Right cardiac atrium (tissue), 5 donors: ENCODE data around the gene OSTF1. TPM values are rescaled to one million over a fixed set of nuclear protein-coding genes. Genes with fewer than 3 reads are reported as not detected.
A peak's percentile ranks its signal among the peaks of the same experiment; 100 is the strongest.

Source experiments
- ATAC-seq, 2 donors: fragments of 200-7000 bp; cut with Tn5 transposase; one replicate each; pipeline versions ENCODE4 v1.8.0 to v1.9.1; 2020; ENCODE audit warnings: moderate library complexity in 2 of 2, mild to moderate bottlenecking in 1 of 2
- DNase-seq, 3 donors: peaks; one replicate each; pipeline ENCODE4 v3.0.0-alpha.2; 2020
- H3K27ac ChIP-seq: one replicate; pipeline ENCODE4 v1.5.1; 2013; ENCODE audit warnings: mild to moderate bottlenecking, low read length, control low read depth, moderate library complexity
- H3K27me3 ChIP-seq: one replicate; pipeline ENCODE4 v1.6.1; 2013; ENCODE audit not compliant: control insufficient read depth, insufficient read depth
- H3K4me1 ChIP-seq: one replicate; pipeline ENCODE4 v1.6.1; 2013; ENCODE audit warnings: low read length; ENCODE audit not compliant: control insufficient read depth, insufficient read depth
- H3K4me3 ChIP-seq: one replicate; pipeline ENCODE4 v1.5.1; 2013; ENCODE audit warnings: low read length, control low read depth
- H3K9me3 ChIP-seq: one replicate; pipeline ENCODE4 v1.6.1; 2013; ENCODE audit warnings: low read length; ENCODE audit not compliant: control insufficient read depth
- WGBS: extraction: QIAGEN DNeasy Blood & Tissue Kit; methylation state at CpG from one replicate; pipeline ENCODE4 v1.1.7; 2013; 5-methylcytosine and 5-hydroxymethylcytosine counted together
- intact Hi-C, 4 donors: fragments of 100-400 bp; cut with DNase I; formaldehyde crosslinking; loops; one replicate each; pipeline versions ENCODE4 v1.11.0 to v1.14.0; 2022 to 2023
- polyA plus RNA-seq: library from polyadenylated mRNA; stranded (reverse); fragments of 200-250 nt; gene quantifications from one replicate; pipeline ENCODE4 v1.2.3, GENCODE V29; 2013
- total RNA-seq, 4 donors: library from RNA; stranded (reverse); fragmentation: NEBNext Ultra II Directional; extraction: Animal tissue kit (Norgen Biotek cat#: 25700); gene quantifications; one replicate each; pipeline ENCODE4 v1.2.1, GENCODE V29; 2021
- donor health status: healthy with polysubstance abuse.
- donor health status: DM: no; HTN: yes; CAD: no.
- donor health status: DM: no; HTN: no; CAD: no.
- donor health status: DM: no; HTN: yes; CAD: no; lungs with severe emphysema.
- donor health status: DM: yes; HTN: yes; CAD: no.

Gene OSTF1
- total and polyA plus RNA-seq, 5 donors, result 26.4 to 35.2 (median 30.1) TPM

GRCh38 chr9:75085640-75086039, 2.7 kb upstream of the OSTF1 start:
- no peak for DNase-seq
- Histone ChIP-seq H3K27ac (no peak overlapping the region), H3K4me3 (no peak overlapping the region), H3K27me3 (no peaks in the 10 kb centered on the region), H3K9me3 (no peaks in the 10 kb centered on the region), H3K4me1 (peaks cover 5% of the 10 kb centered on the region)
- WGBS, result 88% methylated on average over 1 of the region's 1 CpG
- no peak for ATAC-seq
- intact Hi-C loops, result loop anchor here in 1 of 4 donors (10.0 kb wide), 1 partner anchor 919 kb away; no protein-coding TSS in a partner anchor

GRCh38 chr9:75086541-75087288, 1.6 kb upstream of the OSTF1 start:
- DNase-seq (peak in 2 of 3 donors; percentile 42 to 73), ATAC-seq (no peak)
- Histone ChIP-seq H3K4me1 (peaks cover 5% of the 10 kb centered on the region), H3K4me3 (peak overlapping the region; percentile 97), H3K27ac (peak overlapping the region; percentile 75), H3K9me3 (no peaks in the 10 kb centered on the region), H3K27me3 (no peaks in the 10 kb centered on the region)
- 45% methylated on average over 16 of the region's 16 CpGs for WGBS
- intact Hi-C loops, result loop anchor here in 1 of 4 donors (10.0 kb wide), 1 partner anchor 918 kb away; no protein-coding TSS in a partner anchor

GRCh38 chr9:75087289-75087823, 958 bp upstream of the OSTF1 start:
- intact Hi-C loops, result loop anchor here in 1 of 4 donors (10.0 kb wide), 1 partner anchor 917 kb away; no protein-coding TSS in a partner anchor
- peak in 1 of 3 donors; percentile 43 for DNase-seq
- WGBS, result 8% methylated on average over 20 of the region's 20 CpGs

GRCh38 chr9:75088646-75089372, 495 bp downstream of the OSTF1 start:
- Histone ChIP-seq H3K4me1 (peaks cover 5% of the 10 kb centered on the region), H3K9me3 (no peaks in the 10 kb centered on the region), H3K27me3 (no peaks in the 10 kb centered on the region), H3K4me3 (peak overlapping the region; percentile 97), H3K27ac (peak overlapping the region; percentile 99)
- under 1% methylated on average over 43 of the region's 43 CpGs for WGBS
- intact Hi-C loops, result loop anchor here in 1 of 4 donors (10.0 kb wide), 1 partner anchor 916 kb away; no protein-coding TSS in a partner anchor
- peak; percentile 15 to 50 for ATAC-seq
- peak; percentile 77 to 88 (median 84) for DNase-seq

More at GRCh38 chr9:75087289-75087823, 958 bp upstream of the OSTF1 start:
- Histone ChIP-seq H3K4me3 (peak overlapping the region; percentile 97), H3K9me3 (no peaks in the 10 kb centered on the region), H3K27me3 (no peaks in the 10 kb centered on the region), H3K27ac (peak overlapping the region; percentile 99), H3K4me1 (peaks cover 5% of the 10 kb centered on the region)
- peak in 1 of 2 donors; percentile 23 for ATAC-seq

GRCh38 chr9:75089373-75089766, 1.1 kb downstream of the OSTF1 start:
- H3K9me3 ChIP-seq, result no peaks in the 10 kb centered on the region
- 14% methylated on average over 11 of the region's 11 CpGs for WGBS
- peak overlapping the region; percentile 97 for H3K4me3 ChIP-seq
- no peak for DNase-seq
- no peak for ATAC-seq
- peaks cover 2% of the 10 kb centered on the region for H3K4me1 ChIP-seq
- intact Hi-C loops, result loop anchor here in 1 of 4 donors (10.0 kb wide), 1 partner anchor 915 kb away; no protein-coding TSS in a partner anchor
- peak overlapping the region; percentile 81 for H3K27ac ChIP-seq
- no peaks in the 10 kb centered on the region for H3K27me3 ChIP-seq

- ATAC-seq, result no peak
- no peak for DNase-seq
- Histone ChIP-seq H3K4me3 (no peak overlapping the region), H3K27me3 (no peaks in the 10 kb centered on the region), H3K27ac (no peak overlapping the region), H3K9me3 (no peaks in the 10 kb centered on the region), H3K4me1 (no peaks in the 10 kb centered on the region)
- intact Hi-C loops, result no loop called here
- 84% methylated on average over 4 of the region's 4 CpGs for WGBS
Observed at GRCh38 chr9:75090579-75090978, 2.3 kb downstream of the OSTF1 start.

GRCh38 chr9:75092766-75093165, 4.5 kb downstream of the OSTF1 start:
- no peak overlapping the region for H3K4me3 ChIP-seq
- no peaks in the 10 kb centered on the region for H3K4me1 ChIP-seq
- no peak overlapping the region for H3K27ac ChIP-seq
- DNase-seq (no peak), ATAC-seq (no peak)
- no peaks in the 10 kb centered on the region for H3K27me3 ChIP-seq
- no peaks in the 10 kb centered on the region for H3K9me3 ChIP-seq
- intact Hi-C loops, result no loop called here
- WGBS, result 85% methylated on average over 4 of the region's 4 CpGs

- no peaks in the 10 kb centered on the region for H3K27me3 ChIP-seq
- no peak overlapping the region for H3K4me3 ChIP-seq
- H3K4me1 ChIP-seq, result peaks cover 6% of the 10 kb centered on the region
- DNase-seq (no peak), ATAC-seq (no peak)
- H3K27ac ChIP-seq, result no peak overlapping the region
- intact Hi-C loops, result no loop called here
- 77% methylated on average over 4 of the region's 4 CpGs for WGBS
- H3K9me3 ChIP-seq, result no peaks in the 10 kb centered on the region
Observed at GRCh38 chr9:75096796-75097195, 8.5 kb downstream of the OSTF1 start.

- Histone ChIP-seq H3K9me3 (no peaks in the 10 kb centered on the region), H3K27ac (peak overlapping the region; percentile 53), H3K27me3 (no peaks in the 10 kb centered on the region), H3K4me3 (no peak overlapping the region), H3K4me1 (peaks cover 8% of the 10 kb centered on the region)
- WGBS, result 51% methylated on average over 9 of the region's 9 CpGs
- DNase-seq (no peak), ATAC-seq (peak; percentile 43 to 55)
- intact Hi-C loops, result no loop called here
Observed at GRCh38 chr9:75101004-75101588, 12.8 kb downstream of the OSTF1 start.

GRCh38 chr9:75102177-75102790, 14.0 kb downstream of the OSTF1 start:
- intact Hi-C loops, result no loop called here

More at GRCh38 chr9:75102177-75102790, 14.0 kb downstream of the OSTF1 start:
- Histone ChIP-seq H3K9me3 (no peaks in the 10 kb centered on the region), H3K4me1 (peaks cover 10% of the 10 kb centered on the region), H3K27ac (no peak overlapping the region), H3K4me3 (no peak overlapping the region), H3K27me3 (no peaks in the 10 kb centered on the region)
- 97% methylated on average over 7 of the region's 7 CpGs for WGBS
- no peak for ATAC-seq
- no peak for DNase-seq
